BE2C (cell line): Measurements from ENCODE around the gene SEMA4D.

Experiments used
- DNase-seq: peaks from one replicate; pipeline ENCODE4 v3.0.0-alpha.2; 2020
- H3K27me3 ChIP-seq: fragments of 250-450 bp; sonication (Bioruptor Pico); 2 replicates; pipeline ENCODE4 v1.5.1; 2020; ENCODE audit warnings: mild to moderate bottlenecking
- H3K36me3 ChIP-seq: fragments of 250-450 bp; sonication (Bioruptor Pico); 2 replicates; pipeline ENCODE4 v1.5.1; 2020; ENCODE audit warnings: mild to moderate bottlenecking
- H3K4me1 ChIP-seq: fragments of 250-450 bp; sonication (Bioruptor Pico); 2 replicates; pipeline ENCODE4 v1.5.1; 2020
- H3K4me3 ChIP-seq: 2 replicates; pipeline ENCODE4 v1.5.1; 2011; ENCODE audit warnings: low read depth, low read length
- H3K9me3 ChIP-seq: fragments of 250-450 bp; sonication (Bioruptor Pico); 2 replicates; pipeline ENCODE4 v1.5.1; 2020
- TF ChIP-seq, protein P1 (sequence below): IDR thresholded peaks from 2 replicates; pipeline ENCODE4 v1.5.1; 2012; ENCODE audit warnings: mild to moderate bottlenecking, low read depth, low read length

Gene SEMA4D

DNA sequence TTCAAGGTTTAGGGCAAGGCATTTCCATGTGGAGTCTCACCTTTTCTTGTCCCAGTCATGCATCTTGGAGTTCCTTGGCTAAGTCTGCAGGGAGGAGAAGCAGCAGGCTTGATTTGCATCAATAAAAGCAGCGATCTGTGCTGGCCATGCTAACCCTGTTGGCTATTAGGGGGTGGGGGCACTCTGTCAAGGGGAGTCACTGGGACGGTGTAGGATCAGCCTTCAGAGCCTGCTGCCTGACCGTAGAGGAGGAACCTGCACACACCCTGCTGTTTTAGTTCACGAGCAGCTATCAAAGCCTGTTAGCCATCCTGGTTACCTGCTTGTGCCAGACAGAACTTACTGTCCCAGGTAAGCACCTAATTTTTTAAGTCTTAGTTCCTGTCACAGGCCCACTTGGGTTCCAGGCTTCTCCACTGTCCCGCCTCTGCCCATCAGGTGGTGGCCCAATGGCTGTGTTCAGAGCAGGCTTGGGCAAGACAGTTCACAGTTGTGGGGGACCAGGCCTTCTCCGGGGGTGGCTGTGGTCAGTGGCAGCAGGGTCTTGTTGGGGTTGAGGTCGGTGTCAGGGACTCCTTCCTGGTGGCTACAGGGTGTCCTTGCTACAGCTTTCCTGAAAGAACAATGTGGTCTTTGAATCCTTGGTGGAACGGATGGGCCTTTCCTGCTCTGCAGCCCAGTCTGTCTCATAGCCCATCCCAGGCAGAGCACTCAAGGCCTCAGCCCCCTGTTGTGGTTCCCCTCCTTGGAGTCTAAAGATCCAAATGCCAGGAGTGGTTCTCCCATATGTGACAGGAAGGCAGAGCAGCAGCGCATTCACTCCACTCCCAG is 135.9 kb downstream of the SEMA4D start:
- peaks cover 26% of the 10 kb centered on the region for H3K4me1 ChIP-seq
- H3K9me3 ChIP-seq: no peaks in the 10 kb centered on the region
- no peak for DNase-seq
- TF ChIP-seq, protein P1, sequence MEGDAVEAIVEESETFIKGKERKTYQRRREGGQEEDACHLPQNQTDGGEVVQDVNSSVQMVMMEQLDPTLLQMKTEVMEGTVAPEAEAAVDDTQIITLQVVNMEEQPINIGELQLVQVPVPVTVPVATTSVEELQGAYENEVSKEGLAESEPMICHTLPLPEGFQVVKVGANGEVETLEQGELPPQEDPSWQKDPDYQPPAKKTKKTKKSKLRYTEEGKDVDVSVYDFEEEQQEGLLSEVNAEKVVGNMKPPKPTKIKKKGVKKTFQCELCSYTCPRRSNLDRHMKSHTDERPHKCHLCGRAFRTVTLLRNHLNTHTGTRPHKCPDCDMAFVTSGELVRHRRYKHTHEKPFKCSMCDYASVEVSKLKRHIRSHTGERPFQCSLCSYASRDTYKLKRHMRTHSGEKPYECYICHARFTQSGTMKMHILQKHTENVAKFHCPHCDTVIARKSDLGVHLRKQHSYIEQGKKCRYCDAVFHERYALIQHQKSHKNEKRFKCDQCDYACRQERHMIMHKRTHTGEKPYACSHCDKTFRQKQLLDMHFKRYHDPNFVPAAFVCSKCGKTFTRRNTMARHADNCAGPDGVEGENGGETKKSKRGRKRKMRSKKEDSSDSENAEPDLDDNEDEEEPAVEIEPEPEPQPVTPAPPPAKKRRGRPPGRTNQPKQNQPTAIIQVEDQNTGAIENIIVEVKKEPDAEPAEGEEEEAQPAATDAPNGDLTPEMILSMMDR: no peak
- H3K27me3 ChIP-seq: no peaks in the 10 kb centered on the region
- no peak overlapping the region for H3K4me3 ChIP-seq
- peaks cover 35% of the 10 kb centered on the region for H3K36me3 ChIP-seq

DNA sequence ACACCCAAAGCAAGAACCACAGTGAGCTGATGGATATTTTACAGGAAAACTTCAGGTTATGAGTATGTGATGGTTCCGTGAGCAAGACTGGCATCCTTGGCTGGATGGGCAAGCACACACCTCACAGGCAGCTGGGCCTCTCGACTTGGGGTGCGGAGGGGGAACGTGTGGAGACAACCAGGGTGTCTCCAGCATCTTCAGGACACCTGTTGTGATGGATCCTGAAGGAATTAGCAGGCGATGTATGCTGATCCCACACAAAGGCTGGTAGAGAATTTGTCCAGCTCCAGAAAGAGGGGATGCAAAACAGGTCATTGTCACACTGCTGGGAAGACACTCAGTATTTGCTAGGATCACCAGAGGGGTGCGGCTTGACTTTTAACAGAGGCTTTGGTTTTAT is 136.9 kb downstream of the SEMA4D start:
- Histone ChIP-seq H3K27me3 (no peaks in the 10 kb centered on the region), H3K36me3 (peaks cover 40% of the 10 kb centered on the region), H3K9me3 (no peaks in the 10 kb centered on the region), H3K4me1 (peaks cover 26% of the 10 kb centered on the region), H3K4me3 (no peak overlapping the region)
- TF ChIP-seq, protein P1: no peak
- DNase-seq: no peak

DNA sequence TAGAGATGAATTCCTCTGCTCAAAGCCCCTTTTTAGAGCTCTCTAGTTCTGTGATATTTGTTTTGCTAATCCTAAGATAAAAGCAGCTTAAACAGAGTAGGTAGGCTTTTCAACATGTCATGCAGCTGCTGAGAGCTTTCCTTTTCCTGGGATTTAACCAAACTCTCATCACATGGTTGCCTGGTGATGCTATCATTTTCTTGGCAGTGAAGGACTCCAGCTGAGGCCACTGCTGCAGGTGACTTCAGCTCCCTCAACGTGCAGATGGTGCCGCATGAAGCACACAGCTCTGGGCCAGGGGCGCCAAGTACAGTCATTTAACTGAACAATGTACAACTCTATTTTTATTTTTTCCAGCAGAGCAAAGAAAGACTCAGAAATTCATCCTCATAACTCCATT is 137.4 kb downstream of the SEMA4D start:
- Histone ChIP-seq H3K4me3 (no peak overlapping the region), H3K4me1 (peaks cover 26% of the 10 kb centered on the region), H3K9me3 (no peaks in the 10 kb centered on the region), H3K36me3 (peaks cover 45% of the 10 kb centered on the region), H3K27me3 (no peaks in the 10 kb centered on the region)
- TF ChIP-seq, protein P1: no peak
- peak; percentile 59 for DNase-seq

DNA sequence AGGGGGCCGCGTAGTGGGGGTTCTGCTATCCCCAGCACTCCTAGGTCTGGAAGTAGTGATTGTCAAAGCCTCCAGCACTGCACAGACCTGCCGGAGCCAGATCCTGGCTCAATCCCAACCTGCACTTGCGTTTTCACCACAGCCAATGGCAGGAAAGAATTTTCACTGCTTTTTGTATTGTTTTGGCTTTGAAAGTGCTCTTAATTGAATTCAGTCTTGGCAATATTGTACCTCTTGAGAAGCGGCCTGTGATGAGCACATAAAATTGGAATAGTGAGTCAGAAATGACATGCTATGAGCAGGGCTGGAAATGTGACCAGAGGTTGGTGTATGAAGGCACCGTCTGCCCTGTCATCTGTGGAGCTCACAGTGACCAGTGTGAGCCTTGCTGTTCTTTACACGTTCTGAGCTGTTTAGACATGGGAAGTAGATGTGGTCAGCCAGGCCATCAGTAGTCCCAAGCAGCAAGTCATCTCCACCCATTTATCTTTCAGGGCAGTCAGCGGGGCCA is 138.1 kb downstream of the SEMA4D start:
- Histone ChIP-seq H3K4me3 (peak overlapping the region; percentile 10; the same call in 1 of the 2 replicates), H3K36me3 (peaks cover 48% of the 10 kb centered on the region), H3K4me1 (peaks cover 26% of the 10 kb centered on the region), H3K9me3 (no peaks in the 10 kb centered on the region), H3K27me3 (no peaks in the 10 kb centered on the region)
- TF ChIP-seq, protein P1: no peak
- DNase-seq: peak; percentile 76

DNA sequence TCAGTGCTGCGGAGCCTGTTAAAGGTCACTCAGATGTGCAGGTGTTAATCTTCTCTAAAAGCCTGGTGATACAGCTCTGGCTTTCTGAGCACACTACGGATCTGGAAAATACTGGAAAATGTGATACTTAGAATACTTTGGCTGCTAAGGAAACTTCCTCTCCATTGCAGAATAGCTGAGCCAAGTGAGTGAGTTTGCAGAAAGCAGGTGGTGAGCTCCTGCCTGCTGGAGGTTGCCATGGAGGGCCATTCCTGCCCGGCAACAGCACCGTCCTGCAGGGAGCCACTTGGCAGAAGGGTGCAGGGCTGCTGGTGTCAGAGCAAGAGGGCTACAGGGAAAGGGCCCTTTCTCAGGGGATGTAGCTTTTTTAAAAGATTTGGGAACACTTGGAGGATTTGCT is 138.9 kb downstream of the SEMA4D start:
- no peak overlapping the region for H3K4me3 ChIP-seq
- peaks cover 26% of the 10 kb centered on the region for H3K4me1 ChIP-seq
- peaks cover 57% of the 10 kb centered on the region for H3K36me3 ChIP-seq
- no peaks in the 10 kb centered on the region for H3K9me3 ChIP-seq
- H3K27me3 ChIP-seq: no peaks in the 10 kb centered on the region
- TF ChIP-seq, protein P1: no peak
- DNase-seq: peak; percentile 70

DNA sequence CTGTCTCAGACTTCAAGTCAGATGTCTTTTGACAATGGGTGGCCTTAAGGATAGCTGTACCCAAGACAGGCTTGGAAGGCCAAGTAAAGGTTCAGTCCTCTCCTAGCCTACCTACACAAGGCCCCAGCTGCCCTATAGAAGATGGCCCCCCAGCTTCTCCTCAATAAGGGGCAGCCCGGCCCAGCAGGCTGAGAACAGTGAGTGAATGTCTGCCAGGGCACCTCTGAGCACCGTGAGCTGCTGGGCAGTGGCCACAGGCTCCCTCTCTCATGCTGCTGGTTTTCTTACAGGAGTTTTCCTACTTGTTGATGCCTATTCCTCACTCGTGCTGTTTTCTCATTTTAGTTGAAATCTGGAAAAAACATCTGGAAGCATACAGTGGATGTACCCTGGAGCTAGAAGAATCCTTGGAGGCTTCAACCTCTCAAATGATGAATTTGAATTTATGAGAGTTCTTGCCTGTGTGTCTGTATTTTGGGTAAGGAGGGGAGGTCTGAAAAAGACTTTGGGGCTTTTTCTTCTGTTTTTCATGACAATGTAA is 139.5 kb downstream of the SEMA4D start:
- TF ChIP-seq, protein P1: no peak
- Histone ChIP-seq H3K9me3 (no peaks in the 10 kb centered on the region), H3K36me3 (peaks cover 62% of the 10 kb centered on the region), H3K4me3 (no peak overlapping the region), H3K27me3 (no peaks in the 10 kb centered on the region), H3K4me1 (peaks cover 26% of the 10 kb centered on the region)
- no peak for DNase-seq
